ENCODE data around the gene SERPINF2.

SERPINF2 gene

GRCh38 chr17:1744551-1745512 lies 2.2 kb downstream of the SERPINF2 start:
- POLR2A ChIA-PET = no interaction called here
- CTCF ChIA-PET = no interaction called here
- no peak for DNase-seq (ENCODE audit: extremely low spot score)
- no peak for TF ChIP-seq CTCF (IDR thresholded peaks at IDR 0.05; ENCODE audit: control extremely low read depth, extremely low read depth, low read depth, missing control alignments)

GRCh38 chr17:1745513-1746020 lies 2.9 kb downstream of the SERPINF2 start:
- POLR2A ChIA-PET = no interaction called here
- DNase-seq (ENCODE audit: extremely low spot score) = no peak
- no peak for TF ChIP-seq CTCF (IDR thresholded peaks at IDR 0.05; ENCODE audit: control extremely low read depth, extremely low read depth, low read depth, missing control alignments)
- CTCF ChIA-PET = interaction anchor here (1.0 kb wide), 1 partner anchor 37 kb away, joined by 3 read pairs; no protein-coding TSS in a partner anchor

- DNase-seq (ENCODE audit: extremely low spot score) = no peak
- ChIA-PET CTCF (no interaction called here), POLR2A (no interaction called here)
- no peak for TF ChIP-seq CTCF (IDR thresholded peaks at IDR 0.05; ENCODE audit: control extremely low read depth, extremely low read depth, low read depth, missing control alignments)
These were observed 4.4 kb downstream of the SERPINF2 start for GRCh38 chr17:1746975-1747543.

GRCh38 chr17:1750628-1751027 lies 8.0 kb downstream of the SERPINF2 start:
- POLR2A ChIA-PET = no interaction called here
- TF ChIP-seq CTCF (IDR thresholded peaks at IDR 0.05; ENCODE audit: control extremely low read depth, extremely low read depth, low read depth, missing control alignments) = no peak

GRCh38 chr17:1752425-1753262 lies 10.0 kb downstream of the SERPINF2 start:
- no peak for DNase-seq (ENCODE audit: extremely low spot score)
- TF ChIP-seq CTCF (IDR thresholded peaks at IDR 0.05; ENCODE audit: control extremely low read depth, extremely low read depth, low read depth, missing control alignments) = no peak
- POLR2A ChIA-PET = no interaction called here
- CTCF ChIA-PET = interaction anchor here (1.0 to 1.4 kb wide), 3 partner anchors 11 to 31 kb away, joined by 3 to 5 read pairs (median 3); no protein-coding TSS in a partner anchor

More at GRCh38 chr17:1750628-1751027, 8.0 kb downstream of the SERPINF2 start:
- DNase-seq (ENCODE audit: extremely low spot score) = no peak
- CTCF ChIA-PET = interaction anchor here (1.2 kb wide), 1 partner anchor 18 kb away, joined by 3 read pairs; no protein-coding TSS in a partner anchor
